Loucy (cell line): ENCODE results near the gene CLEC9A.

Source experiments
- H2AFZ ChIP-seq: fragments of 200-600 bp; sonication (generic); 2 replicates; pipeline ENCODE4 v1.6.0; 2016; ENCODE audit warnings: antibody characterized with exemption, mild to moderate bottlenecking, low read length, moderate library complexity
- H3F3A ChIP-seq: fragments of 200-600 bp; 2 replicates; pipeline ENCODE4 v1.6.0; 2016; ENCODE audit warnings: antibody characterized with exemption, low read depth, mild to moderate bottlenecking
- H3K27me3 ChIP-seq: fragments of 200-600 bp; sonication (generic); 2 replicates; pipeline ENCODE4 v1.6.1; 2014; ENCODE audit warnings: low read length, mild to moderate bottlenecking; ENCODE audit not compliant: insufficient read depth, poor library complexity, severe bottlenecking
- H3K36me3 ChIP-seq: fragments of 200-600 bp; sonication (generic); 2 replicates; pipeline ENCODE4 v1.6.1; 2016; ENCODE audit warnings: low read length; ENCODE audit not compliant: insufficient read depth
- H3K4me1 ChIP-seq: fragments of 200-600 bp; sonication (generic); 2 replicates; pipeline ENCODE4 v1.5.1; 2014; ENCODE audit warnings: low read length, mild to moderate bottlenecking; ENCODE audit not compliant: insufficient read depth, poor library complexity, severe bottlenecking
- H3K4me2 ChIP-seq: fragments of 200-600 bp; sonication (generic); 2 replicates; pipeline ENCODE4 v1.6.0; 2014; ENCODE audit warnings: antibody characterized with exemption, low read length, low read depth, mild to moderate bottlenecking; ENCODE audit not compliant: poor library complexity, severe bottlenecking
- H3K4me3 ChIP-seq: fragments of 200-600 bp; sonication (generic); 2 replicates; pipeline ENCODE4 v1.5.1; 2014; ENCODE audit warnings: low read length, mild to moderate bottlenecking, mixed read lengths; ENCODE audit not compliant: poor library complexity, severe bottlenecking
- H3K79me2 ChIP-seq: fragments of 200-600 bp; sonication (generic); 2 replicates; pipeline ENCODE4 v1.6.1; 2014; ENCODE audit warnings: low read length; ENCODE audit not compliant: insufficient read depth
- H3K9ac ChIP-seq: fragments of 200-600 bp; sonication (generic); 2 replicates; pipeline ENCODE4 v1.6.0; 2014; ENCODE audit warnings: mild to moderate bottlenecking, low read depth, low read length, moderate library complexity; ENCODE audit not compliant: poor library complexity, severe bottlenecking
- H3K9me2 ChIP-seq: fragments of 200-600 bp; sonication (generic); replicated peaks from 2 replicates; pipeline ENCODE4 v1.6.1; 2016; ENCODE audit warnings: low read depth, low read length, mixed read lengths
- H3K9me3 ChIP-seq: fragments of 200-600 bp; sonication (generic); 2 replicates; pipeline ENCODE4 v1.6.1; 2014; ENCODE audit warnings: mild to moderate bottlenecking, antibody characterized with exemption, low read length, low read depth; ENCODE audit not compliant: insufficient read depth
- H4K20me1 ChIP-seq: fragments of 200-600 bp; sonication (generic); 2 replicates; pipeline ENCODE4 v1.6.0; 2014; ENCODE audit warnings: antibody characterized with exemption, low read length, mild to moderate bottlenecking; ENCODE audit not compliant: insufficient read depth, poor library complexity, severe bottlenecking
- EZH2phosphoT487 ChIP-seq: fragments of 200-600 bp; IDR thresholded peaks from 2 replicates; pipeline ENCODE4 v1.6.1; 2018; ENCODE audit warnings: antibody characterized with exemption, mild to moderate bottlenecking, moderate library complexity, borderline replicate concordance
- TF ChIP-seq, protein P1 (sequence below): fragments of 200-600 bp; sonication (generic); conservative IDR thresholded peaks from 2 replicates; pipeline ENCODE4 v1.5.1; 2014; ENCODE audit warnings: mild to moderate bottlenecking, antibody characterized with exemption, low read length

The CLEC9A gene

DNA sequence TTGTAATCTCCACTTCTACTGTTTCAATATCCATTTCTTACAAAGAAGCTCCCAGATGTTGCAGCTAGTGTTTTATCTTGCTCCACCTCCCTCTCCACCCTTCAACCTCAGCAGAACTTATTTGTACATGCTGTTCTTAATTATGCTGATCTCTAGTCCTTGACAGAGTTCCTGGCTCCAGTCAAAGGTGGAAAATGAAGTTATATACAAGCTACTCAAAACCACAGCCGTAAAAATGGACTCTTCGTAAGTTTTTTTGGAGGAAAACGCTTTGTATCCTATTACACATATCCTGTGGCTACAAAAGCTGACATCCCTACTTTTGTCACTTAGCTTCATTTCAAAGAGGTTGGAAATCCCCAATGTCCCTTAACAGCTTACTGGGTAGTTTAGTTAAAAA is 67.0 kb downstream of the CLEC9A start:
- peaks cover 12% of the 10 kb centered on the region for H3K4me1 ChIP-seq

DNA sequence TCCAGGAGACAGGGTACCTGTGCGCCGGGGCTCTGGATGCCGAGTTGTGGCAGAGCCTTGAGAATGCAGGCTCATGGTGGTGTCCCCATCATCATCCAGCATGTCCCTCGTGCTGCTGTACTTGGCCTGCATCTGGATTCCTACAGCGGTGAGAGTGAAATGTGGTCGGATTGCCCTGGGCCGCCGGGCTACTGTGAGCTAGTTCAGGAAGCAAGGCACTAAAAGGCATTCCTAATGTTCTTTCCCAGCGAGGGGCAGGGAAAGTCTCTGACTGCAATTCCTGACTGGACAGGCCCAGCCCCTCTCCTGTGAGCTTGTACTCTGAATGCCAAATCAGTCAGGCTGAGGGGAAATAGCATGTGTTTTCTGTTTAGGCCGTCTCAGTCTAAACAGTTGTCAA is 68.3 kb downstream of the CLEC9A start, which contains the start of gene CLEC1A:
CLEC1A (minus strand) TSS at position 195 of the 400 bp plus-strand sequence; CDS start at position 132, 63 bp downstream.
- Histone ChIP-seq H3K4me1 (peaks cover 12% of the 10 kb centered on the region), H4K20me1 (no peaks in the 10 kb centered on the region), H3F3A (no peaks in the 10 kb centered on the region), H3K4me3 (no peak within 1 kb of the TSS), H3K36me3 (no peaks in the 10 kb centered on the region), H3K27me3 (no peaks in the 10 kb centered on the region), H3K9ac (no peak within 1 kb of the TSS), H3K4me2 (no peak within 1 kb of the TSS), H2AFZ (no peak within 1 kb of the TSS), H3K9me2 (no peaks in the 10 kb centered on the region), H3K9me3 (no peaks in the 10 kb centered on the region), H3K79me2 (no peaks in the 10 kb centered on the region)
- no peak for TF ChIP-seq EZH2phosphoT487
- TF ChIP-seq, protein P1, sequence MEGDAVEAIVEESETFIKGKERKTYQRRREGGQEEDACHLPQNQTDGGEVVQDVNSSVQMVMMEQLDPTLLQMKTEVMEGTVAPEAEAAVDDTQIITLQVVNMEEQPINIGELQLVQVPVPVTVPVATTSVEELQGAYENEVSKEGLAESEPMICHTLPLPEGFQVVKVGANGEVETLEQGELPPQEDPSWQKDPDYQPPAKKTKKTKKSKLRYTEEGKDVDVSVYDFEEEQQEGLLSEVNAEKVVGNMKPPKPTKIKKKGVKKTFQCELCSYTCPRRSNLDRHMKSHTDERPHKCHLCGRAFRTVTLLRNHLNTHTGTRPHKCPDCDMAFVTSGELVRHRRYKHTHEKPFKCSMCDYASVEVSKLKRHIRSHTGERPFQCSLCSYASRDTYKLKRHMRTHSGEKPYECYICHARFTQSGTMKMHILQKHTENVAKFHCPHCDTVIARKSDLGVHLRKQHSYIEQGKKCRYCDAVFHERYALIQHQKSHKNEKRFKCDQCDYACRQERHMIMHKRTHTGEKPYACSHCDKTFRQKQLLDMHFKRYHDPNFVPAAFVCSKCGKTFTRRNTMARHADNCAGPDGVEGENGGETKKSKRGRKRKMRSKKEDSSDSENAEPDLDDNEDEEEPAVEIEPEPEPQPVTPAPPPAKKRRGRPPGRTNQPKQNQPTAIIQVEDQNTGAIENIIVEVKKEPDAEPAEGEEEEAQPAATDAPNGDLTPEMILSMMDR: no peak

More for the DNA sequence above, 67.0 kb downstream of the CLEC9A start:
- no peaks in the 10 kb centered on the region for H3F3A ChIP-seq
- no peaks in the 10 kb centered on the region for H3K36me3 ChIP-seq
- H3K27me3 ChIP-seq: no peaks in the 10 kb centered on the region
- H3K9me2 ChIP-seq: no peaks in the 10 kb centered on the region
- H2AFZ ChIP-seq: no peak overlapping the region
- no peaks in the 10 kb centered on the region for H4K20me1 ChIP-seq
- H3K9ac ChIP-seq: no peak overlapping the region
- no peaks in the 10 kb centered on the region for H3K79me2 ChIP-seq
- no peak overlapping the region for H3K4me3 ChIP-seq
- TF ChIP-seq, protein P1: no peak
- TF ChIP-seq EZH2phosphoT487: no peak
- no peak overlapping the region for H3K4me2 ChIP-seq
- no peaks in the 10 kb centered on the region for H3K9me3 ChIP-seq

DNA sequence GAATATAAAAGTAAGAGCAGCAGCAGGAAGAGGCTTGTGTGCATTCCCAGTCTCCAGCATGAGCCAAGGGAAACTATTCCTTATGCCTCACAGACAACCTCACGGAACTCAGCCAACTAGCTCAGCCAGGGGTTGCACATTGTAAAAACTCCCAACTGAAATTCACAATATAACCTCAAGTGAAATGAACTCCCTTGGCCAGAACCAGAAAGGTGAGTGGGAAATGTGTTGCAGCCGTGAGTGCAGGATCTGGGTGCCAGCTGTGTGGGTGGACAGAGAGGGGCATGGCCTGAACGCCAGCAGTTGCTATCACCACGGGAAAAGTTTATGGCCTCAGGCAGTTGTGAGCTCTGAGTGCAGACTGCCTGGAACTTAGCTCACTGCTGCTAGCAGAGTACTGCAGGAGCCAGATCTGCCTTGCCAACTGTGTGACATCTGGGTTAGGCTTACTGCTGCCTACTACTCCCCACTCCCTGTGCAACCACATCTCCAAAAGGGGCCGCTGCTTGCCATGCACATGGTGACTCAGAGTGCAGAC is 70.6 kb downstream of the CLEC9A start:
- H3K9me2 ChIP-seq: no peaks in the 10 kb centered on the region
- no peak overlapping the region for H3K9ac ChIP-seq
- TF ChIP-seq EZH2phosphoT487: no peak
- TF ChIP-seq, protein P1: no peak
- peak overlapping the region; percentile 20 for H3K4me2 ChIP-seq
- no peaks in the 10 kb centered on the region for H3K27me3 ChIP-seq
- no peaks in the 10 kb centered on the region for H3K79me2 ChIP-seq
- no peaks in the 10 kb centered on the region for H3K9me3 ChIP-seq
- H3K36me3 ChIP-seq: no peaks in the 10 kb centered on the region
- no peaks in the 10 kb centered on the region for H4K20me1 ChIP-seq
- H3F3A ChIP-seq: no peaks in the 10 kb centered on the region
- H2AFZ ChIP-seq: 0 out of 2 replicates have a peak overlapping the region, but pooled peaks have one; percentile 51
- H3K4me1 ChIP-seq: peaks cover 12% of the 10 kb centered on the region
- H3K4me3 ChIP-seq: no peak overlapping the region
